Mesodermal cell (in vitro differentiated cells): ENCODE measurements around the gene EXOSC5. TPM values are rescaled to one million over a fixed set of nuclear protein-coding genes. Genes with fewer than 3 reads are reported as not detected.

Experiments used
- H3K27ac ChIP-seq: 2 replicates; pipeline ENCODE4 v1.7.0; 2013; ENCODE audit warnings: mild to moderate bottlenecking, low read depth, low read length, moderate library complexity; ENCODE audit not compliant: severe bottlenecking
- H3K36me3 ChIP-seq: 2 replicates; pipeline ENCODE4 v1.7.1; 2013; ENCODE audit warnings: mild to moderate bottlenecking, low read length, moderate library complexity; ENCODE audit not compliant: control insufficient read depth, insufficient read depth
- H3K4me1 ChIP-seq: one replicate; pipeline ENCODE4 v1.7.1; 2013; ENCODE audit warnings: mild to moderate bottlenecking, low read length; ENCODE audit not compliant: insufficient read depth, control insufficient read depth, poor library complexity, severe bottlenecking
- H3K4me3 ChIP-seq: 2 replicates; pipeline ENCODE4 v1.7.0; 2013; ENCODE audit warnings: low read length, control low read depth, mild to moderate bottlenecking; ENCODE audit not compliant: insufficient read depth, poor library complexity, severe bottlenecking; ENCODE audit errors: extremely low read depth
- H3K9me3 ChIP-seq: 2 replicates; pipeline ENCODE4 v1.7.1; 2013; ENCODE audit warnings: mild to moderate bottlenecking, low read length, moderate library complexity; ENCODE audit not compliant: control insufficient read depth
- WGBS, 2 experiments: methylation state at CpG; one replicate each; pipeline ENCODE4 v1.1.5; 2013; ENCODE audit warnings: missing lambda C conversion rate in 2 of 2; ENCODE audit not compliant: insufficient coverage in 2 of 2; 5-methylcytosine and 5-hydroxymethylcytosine counted together
- polyA plus RNA-seq, 2 experiments: library from polyadenylated mRNA; stranded (reverse); fragments of 50-300 nt; gene quantifications; one replicate each; pipeline ENCODE4 v1.2.3, GENCODE V29; 2013

The EXOSC5 gene
- 20.8 TPM for polyA plus RNA-seq (2013, experiment 1 of 2)
- polyA plus RNA-seq (2013, experiment 2 of 2) = 17.5 TPM

DNA sequence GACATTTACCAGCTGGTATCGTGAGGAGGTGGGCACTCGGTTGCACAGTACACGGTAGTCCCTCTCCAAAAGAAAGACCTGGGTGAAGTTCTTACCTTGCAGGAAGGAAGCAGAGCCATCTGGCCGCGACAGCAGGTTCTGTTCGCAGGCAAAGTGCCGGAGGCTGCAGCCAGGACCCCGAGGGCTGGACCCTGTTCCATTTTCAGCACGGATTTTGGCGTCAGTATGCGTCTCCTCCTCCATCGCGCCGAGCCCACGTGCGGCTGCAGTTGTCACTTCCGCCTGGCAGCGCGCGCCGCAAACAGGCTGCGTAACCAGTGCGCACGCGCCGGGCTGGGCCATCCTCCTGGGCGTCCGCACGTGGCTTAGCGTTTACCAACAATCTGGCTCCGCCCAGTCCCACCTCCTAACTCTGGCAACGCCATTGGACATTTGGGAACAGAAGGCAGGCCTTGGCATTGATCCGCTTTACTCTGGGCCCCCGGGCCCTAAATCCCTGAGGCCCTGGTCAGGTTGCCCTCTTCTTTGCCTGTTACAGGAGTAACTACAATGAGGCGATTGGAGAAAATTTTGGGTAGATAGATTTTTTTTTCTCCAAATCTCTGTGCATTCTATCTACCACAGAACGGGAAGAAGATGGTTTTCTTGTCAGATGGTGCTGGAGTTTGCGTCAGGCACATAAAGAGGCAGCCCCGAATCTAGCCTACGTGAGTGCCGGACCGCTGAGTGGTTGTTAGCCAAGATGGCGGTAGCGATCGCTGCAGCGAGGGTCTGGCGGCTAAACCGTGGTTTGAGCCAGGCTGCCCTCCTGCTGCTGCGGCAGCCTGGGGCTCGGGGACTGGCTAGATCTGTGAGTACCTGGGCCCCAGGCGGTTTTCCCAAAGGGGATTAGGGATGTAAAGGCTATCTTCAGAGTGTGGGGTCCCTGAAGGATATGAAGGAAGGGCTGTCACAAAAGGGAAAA lies at the start of gene EXOSC5, which contains the start of gene BCKDHA:
Gene EXOSC5 (minus strand): TSS at position 274 of the 964 bp plus-strand sequence. CDS start 31 bp downstream, at position 243.
Gene BCKDHA (plus strand): TSS at position 733 of the 964 bp plus-strand sequence. CDS start 10 bp downstream, at position 743.
- Histone ChIP-seq H3K4me3 (peak within 1 kb of the TSS; percentile 95), H3K4me1 (peaks cover 11% of the 10 kb centered on the region), H3K36me3 (no peaks in the 10 kb centered on the region), H3K9me3 (no peaks in the 10 kb centered on the region), H3K27ac (peak within 1 kb of the TSS; percentile 100)
- WGBS, 2 experiments = 0% methylated on average over 45 to 46 of the region's 50 CpGs

DNA sequence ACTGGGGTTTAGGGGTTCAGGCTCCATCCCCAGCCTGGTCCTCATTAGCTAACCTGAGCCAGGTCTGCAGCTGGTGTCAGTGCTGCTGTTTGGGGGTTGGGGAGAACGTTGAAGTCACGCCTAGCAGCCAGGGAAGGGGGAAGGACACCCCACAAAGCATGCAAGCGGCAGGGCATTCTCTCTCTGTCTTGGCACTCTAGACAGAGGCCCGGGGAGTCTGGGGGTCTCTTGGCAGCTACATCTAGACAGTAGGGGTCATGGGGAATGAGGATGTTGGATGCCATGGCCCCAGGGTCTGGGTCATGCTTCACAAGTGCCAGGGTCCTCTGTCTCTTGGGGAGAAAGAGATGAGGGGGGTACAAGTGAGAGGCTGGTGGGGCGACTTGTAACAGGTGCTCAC lies 48.4 kb upstream of the EXOSC5 start:
- Histone ChIP-seq H3K27ac (no peak overlapping the region), H3K9me3 (no peaks in the 10 kb centered on the region), H3K36me3 (no peaks in the 10 kb centered on the region), H3K4me3 (no peak overlapping the region), H3K4me1 (no peaks in the 10 kb centered on the region)
- 58 to 90% methylated on average over 3 to 4 of the region's 5 CpGs for WGBS, 2 experiments

DNA sequence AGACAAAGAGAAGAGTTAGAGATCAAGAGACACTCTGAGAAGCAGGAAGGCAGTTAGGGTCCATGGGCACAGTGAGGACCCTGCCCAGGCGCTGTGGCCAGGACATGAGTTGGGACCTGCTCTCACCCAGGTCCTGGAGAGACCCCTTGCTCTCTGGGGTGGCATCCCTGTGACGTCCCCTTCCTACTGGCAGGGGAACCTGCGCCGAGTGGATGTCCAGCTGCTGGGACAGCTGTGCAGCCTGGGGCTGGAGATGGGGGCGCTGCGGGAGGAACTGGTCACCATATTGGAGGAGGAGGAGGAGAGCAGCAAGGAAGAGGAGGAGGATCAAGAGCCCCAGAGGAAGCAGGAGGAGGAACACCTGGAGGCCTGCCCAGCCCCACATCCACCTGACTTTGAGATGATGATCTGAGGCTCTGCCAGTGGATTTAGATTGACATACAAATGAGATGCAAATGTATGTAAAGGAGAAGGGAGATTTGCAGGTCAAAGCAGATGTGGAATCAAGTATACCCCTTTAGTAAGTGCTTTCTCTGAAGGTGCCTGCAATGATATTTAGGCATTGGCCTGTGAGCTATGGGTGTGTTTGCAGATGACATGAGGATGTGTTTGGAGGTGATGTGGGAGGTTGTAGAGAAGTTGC lies 46.8 kb upstream of the EXOSC5 start:
- Histone ChIP-seq H3K4me3 (no peak overlapping the region), H3K4me1 (no peaks in the 10 kb centered on the region), H3K36me3 (no peaks in the 10 kb centered on the region), H3K9me3 (no peaks in the 10 kb centered on the region), H3K27ac (no peak overlapping the region)
- 59 to 79% methylated on average over 5 to 6 of the region's 6 CpGs for WGBS, 2 experiments

DNA sequence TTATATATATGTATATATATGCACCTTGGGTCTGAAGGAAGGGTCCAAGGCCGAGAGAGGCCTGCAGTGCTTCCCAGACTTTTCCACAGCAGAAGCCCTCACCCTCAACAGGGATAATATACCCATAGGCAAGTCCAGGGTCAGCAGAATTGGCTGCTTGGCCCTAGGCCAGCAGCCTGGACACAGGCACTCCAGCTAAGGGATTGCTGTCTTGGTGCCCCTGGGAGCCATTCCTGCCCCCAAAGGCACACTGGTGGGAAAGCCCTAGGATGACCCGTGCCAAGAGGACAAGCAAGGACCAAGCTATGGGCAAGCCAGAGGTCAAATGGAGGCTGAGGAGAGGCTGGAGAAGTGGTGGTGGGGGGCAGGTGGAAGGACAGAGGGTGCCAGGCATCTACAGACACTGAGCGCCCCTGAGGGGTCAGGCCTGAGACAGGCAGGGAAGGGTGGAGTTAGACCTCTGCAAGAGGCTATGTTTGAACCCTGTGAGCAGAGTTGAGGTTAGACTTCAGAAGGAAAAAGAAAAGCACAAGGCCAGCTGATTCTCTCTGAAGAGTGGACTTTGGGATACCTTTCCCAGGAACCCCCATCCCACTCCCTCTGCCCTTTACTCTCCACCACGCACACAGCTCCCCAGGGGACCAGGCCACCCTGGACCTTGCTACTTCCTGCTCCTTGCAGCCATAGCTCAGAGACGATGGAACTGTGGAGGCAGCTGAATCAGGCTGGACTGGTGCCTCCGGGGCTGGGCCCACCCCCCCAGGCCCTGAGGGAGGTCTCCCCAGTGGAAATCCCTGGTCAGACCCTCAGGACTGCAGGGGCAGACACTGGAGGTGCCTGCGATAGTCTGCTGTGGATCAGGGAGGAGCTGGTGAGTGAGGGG lies 45.6 kb upstream of the EXOSC5 start, which contains the start of gene ERICH4:
Gene ERICH4 (plus strand): TSS at position 684 of the 883 bp plus-strand sequence. CDS start 14 bp downstream, at position 698.
- Histone ChIP-seq H3K4me3 (no peak within 1 kb of the TSS), H3K27ac (no peak within 1 kb of the TSS), H3K4me1 (peaks cover 5% of the 10 kb centered on the region), H3K36me3 (peaks cover 6% of the 10 kb centered on the region), H3K9me3 (no peaks in the 10 kb centered on the region)
- WGBS, 2 experiments = 74 to 75% methylated on average over 6 of the region's 7 CpGs

DNA sequence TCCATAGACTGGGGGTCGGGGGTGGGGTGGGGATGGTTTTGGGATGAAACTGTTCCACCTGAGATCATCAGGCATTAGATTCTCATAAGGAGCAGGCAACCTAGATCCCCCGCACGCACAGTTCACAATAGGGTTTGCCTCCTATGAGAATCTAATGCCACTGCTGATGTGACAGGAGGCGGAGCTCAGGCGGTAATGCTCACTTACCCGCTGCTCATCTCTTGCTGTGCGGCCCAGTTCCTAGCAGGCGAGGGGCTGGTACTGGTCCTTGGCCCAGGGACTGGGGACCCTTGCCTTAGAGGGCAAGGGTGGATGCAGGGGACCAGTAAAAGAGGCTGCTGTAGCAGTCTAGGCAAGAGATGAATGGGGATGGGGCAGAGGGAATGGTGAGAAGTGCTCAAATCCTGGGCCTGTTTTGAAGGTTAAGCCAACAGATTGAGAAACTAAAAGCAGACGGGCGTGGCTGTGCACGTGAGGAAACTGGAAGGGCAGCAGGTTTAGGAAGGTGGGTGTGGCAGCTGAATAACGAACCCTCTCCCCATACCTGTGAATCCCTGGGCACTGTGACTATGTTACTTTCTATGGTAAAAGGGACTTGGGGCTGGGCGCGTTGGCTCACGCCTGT lies 44.3 kb upstream of the EXOSC5 start:
- 83 to 86% methylated on average over 7 to 11 of the region's 15 CpGs for WGBS, 2 experiments
- H3K27ac ChIP-seq = no peak overlapping the region
- H3K4me1 ChIP-seq = peaks cover 5% of the 10 kb centered on the region

DNA sequence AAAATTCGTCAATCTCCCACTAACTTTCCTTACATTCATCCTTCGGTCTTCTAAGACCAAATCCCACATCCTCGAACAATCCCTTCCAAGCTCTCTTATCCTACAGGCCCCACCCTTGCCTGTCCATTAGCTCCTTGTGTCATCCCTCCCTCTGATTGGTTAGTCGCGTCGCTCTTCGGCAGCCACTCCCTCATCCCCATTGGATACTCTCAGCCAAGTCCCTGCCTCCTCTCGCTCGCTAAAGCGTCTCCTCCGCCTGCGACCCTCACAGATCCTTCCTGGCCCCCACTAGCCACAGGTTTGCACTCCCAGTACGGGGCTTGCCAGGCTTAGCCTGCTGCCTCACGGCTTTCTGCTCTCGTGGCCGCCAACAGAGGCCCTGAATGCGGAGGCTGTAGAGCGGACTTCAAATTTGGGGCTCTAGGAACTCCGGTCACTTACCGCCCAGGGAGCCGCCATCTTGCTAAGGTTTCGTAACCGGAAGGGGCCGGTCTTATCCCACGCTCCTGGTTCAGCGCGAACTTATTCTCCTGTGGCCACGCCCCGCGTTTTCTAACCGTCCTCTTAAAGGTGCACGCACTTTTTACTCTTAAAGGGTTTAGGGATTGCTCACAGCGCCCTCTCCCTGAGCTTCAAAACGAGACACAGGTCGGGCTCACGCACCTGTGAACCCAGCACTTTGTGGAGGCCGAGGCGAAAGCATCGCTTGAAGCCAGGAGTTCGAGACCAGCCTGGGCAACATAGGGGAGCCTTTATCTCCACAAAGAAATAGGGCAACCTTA lies 42.5 kb upstream of the EXOSC5 start, which contains the start of gene DMAC2:
Gene DMAC2 (minus strand): TSS at position 472 of the 782 bp plus-strand sequence. CDS start 13 bp downstream, at position 459.
- 0 to 1% methylated on average over 35 to 36 of the region's 40 CpGs for WGBS, 2 experiments
- peak within 1 kb of the TSS; percentile 95 for H3K27ac ChIP-seq
- H3K4me3 ChIP-seq = peak within 1 kb of the TSS; percentile 74
- no peaks in the 10 kb centered on the region for H3K9me3 ChIP-seq
- H3K4me1 ChIP-seq = peaks cover 5% of the 10 kb centered on the region
- H3K36me3 ChIP-seq = peaks cover 20% of the 10 kb centered on the region

More for the DNA sequence above, 44.3 kb upstream of the EXOSC5 start:
- Histone ChIP-seq H3K36me3 (peaks cover 14% of the 10 kb centered on the region), H3K4me3 (no peak overlapping the region), H3K9me3 (no peaks in the 10 kb centered on the region)

DNA sequence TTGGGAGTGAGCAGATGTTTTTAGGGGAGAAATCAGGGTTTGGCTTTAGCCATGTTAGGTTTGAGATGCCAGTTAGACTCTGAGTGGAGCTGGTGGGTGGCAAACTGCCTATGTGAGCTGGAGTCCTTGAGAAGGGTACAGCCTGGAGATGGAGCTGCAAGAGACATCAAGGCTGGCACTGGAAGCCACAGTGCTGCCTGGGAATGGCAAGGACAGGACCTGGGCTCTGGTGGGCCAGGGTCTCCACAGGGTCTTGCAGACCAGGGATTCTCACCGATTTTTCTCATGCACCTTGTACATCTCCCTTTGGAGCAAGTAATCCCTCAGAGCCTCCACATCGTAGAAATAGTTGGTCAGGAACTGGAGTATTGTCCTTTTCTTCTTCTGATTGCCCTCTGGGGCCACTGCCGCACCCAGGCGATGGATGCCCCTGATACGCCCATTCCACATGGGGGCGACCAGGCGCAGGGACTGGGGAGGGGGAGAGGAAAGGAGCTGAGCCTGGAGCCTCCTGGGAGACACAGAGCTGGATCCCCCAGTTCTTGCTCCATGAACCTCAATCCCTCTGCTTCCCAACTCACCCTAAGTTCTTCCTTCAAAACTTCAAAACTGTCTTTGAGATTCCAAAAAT lies 40.9 kb upstream of the EXOSC5 start:
- 95 to 100% methylated on average over 2 of the region's 7 CpGs for WGBS, 2 experiments
- H3K27ac ChIP-seq = no peak overlapping the region
- H3K4me3 ChIP-seq = no peak overlapping the region
- peaks cover 6% of the 10 kb centered on the region for H3K4me1 ChIP-seq
- no peaks in the 10 kb centered on the region for H3K9me3 ChIP-seq
- H3K36me3 ChIP-seq = peaks cover 24% of the 10 kb centered on the region

DNA sequence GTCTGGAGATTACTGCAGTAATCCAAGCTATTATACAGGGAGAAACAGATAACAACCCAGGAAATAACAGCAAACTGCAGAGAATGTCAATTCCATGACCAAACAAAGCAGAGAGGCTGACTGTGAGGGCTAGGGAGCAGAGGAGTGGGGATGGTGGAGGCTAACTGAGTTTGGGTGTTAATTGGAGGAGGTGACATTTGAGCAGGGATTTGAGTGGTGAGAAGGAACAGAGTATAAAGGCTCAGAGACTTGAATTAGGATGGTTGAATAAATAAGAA lies 39.5 kb upstream of the EXOSC5 start:
- Histone ChIP-seq H3K4me3 (no peak overlapping the region), H3K4me1 (peaks cover 8% of the 10 kb centered on the region), H3K27ac (no peak overlapping the region), H3K9me3 (no peaks in the 10 kb centered on the region), H3K36me3 (peaks cover 38% of the 10 kb centered on the region)

DNA sequence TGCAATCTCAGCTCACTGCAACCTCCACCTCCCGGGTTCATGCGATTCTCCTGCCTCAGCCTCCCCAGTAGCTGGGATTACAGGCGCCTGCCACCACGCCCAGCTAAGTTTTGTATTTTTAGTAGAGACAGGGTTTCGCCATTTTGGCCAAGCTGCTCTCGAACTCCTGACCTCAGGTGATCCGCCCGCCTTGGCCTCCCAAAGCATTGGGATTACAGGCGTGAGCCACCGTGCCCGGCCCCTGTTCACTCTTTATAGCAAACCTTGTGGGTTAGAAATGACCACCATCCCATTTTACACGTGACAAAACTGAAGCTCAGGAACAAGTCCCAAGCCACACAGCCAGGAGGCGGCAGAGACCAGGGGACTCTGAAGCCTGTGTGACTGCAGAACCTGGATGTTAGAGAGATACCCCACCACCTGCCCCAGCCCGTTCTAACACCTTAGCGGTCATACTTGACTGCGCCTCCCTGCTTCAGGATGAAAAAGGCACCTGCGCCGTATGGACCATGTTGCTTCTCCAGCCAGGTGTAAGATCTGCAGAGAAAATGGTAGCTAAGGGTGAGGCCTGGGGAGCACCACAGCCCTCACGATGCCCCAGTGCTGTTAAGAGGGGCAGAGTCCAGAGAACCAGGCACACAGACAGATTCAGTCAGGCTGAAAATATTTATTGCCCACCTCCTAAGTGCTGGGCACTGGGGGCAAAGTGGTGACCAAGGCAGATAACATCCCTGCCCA lies 38.9 kb upstream of the EXOSC5 start:
- peaks cover 8% of the 10 kb centered on the region for H3K4me1 ChIP-seq
- H3K9me3 ChIP-seq = no peaks in the 10 kb centered on the region
- H3K36me3 ChIP-seq = peaks cover 40% of the 10 kb centered on the region
- no peak overlapping the region for H3K27ac ChIP-seq
- WGBS, 2 experiments = 94 to 97% methylated on average over 18 of the region's 19 CpGs
- no peak overlapping the region for H3K4me3 ChIP-seq
